GM23338 (cell line): ENCODE measurements around the gene BMPER.

Experiments used
- CREB1 ChIP-seq: fragments of 250-450 bp; sonication (Bioruptor Pico); IDR thresholded peaks from 2 replicates; pipeline ENCODE4 v1.5.0; 2020; ENCODE audit warnings: low read depth, mild to moderate bottlenecking, moderate library complexity
- CTCF ChIP-seq, 2 experiments: fragments of 200-600 bp in 1 of 2; sonication (generic) in 1 of 2; conservative IDR thresholded peaks; 2 replicates each; pipeline versions ENCODE4 v1.5.1 to v1.6.1; 2016 to 2017; ENCODE audit warnings: antibody characterized with exemption in 2 of 2, low read depth in 2 of 2, mild to moderate bottlenecking in 2 of 2, moderate library complexity in 1 of 2
- ETS1 ChIP-seq: IDR thresholded peaks from 2 replicates; pipeline ENCODE4 v1.6.1; 2016; ENCODE audit warnings: antibody characterized with exemption
- EZH2 ChIP-seq: fragments of 200-600 bp; sonication (generic); IDR thresholded peaks from one replicate; pipeline ENCODE4 v1.8.0; 2017; ENCODE audit warnings: antibody characterized with exemption, mild to moderate bottlenecking, low read depth; ENCODE audit not compliant: unreplicated experiment
- EZH2phosphoT487 ChIP-seq: fragments of 200-600 bp; sonication (generic); IDR thresholded peaks from one replicate; pipeline ENCODE4 v1.8.1; 2018; ENCODE audit warnings: antibody characterized with exemption; ENCODE audit not compliant: unreplicated experiment
- JUNB ChIP-seq: IDR thresholded peaks from one replicate; pipeline ENCODE4 v1.6.1; 2016; ENCODE audit warnings: antibody characterized with exemption; ENCODE audit not compliant: unreplicated experiment
- NANOG ChIP-seq: IDR thresholded peaks from 2 replicates; pipeline ENCODE4 v1.6.1; 2016; ENCODE audit warnings: antibody characterized with exemption, borderline replicate concordance
- POLR2AphosphoS5 ChIP-seq: IDR thresholded peaks from 2 replicates; pipeline ENCODE4 v1.6.1; 2016; ENCODE audit warnings: antibody characterized with exemption, low read depth
- REST ChIP-seq: IDR thresholded peaks from one replicate; pipeline ENCODE4 v1.6.1; 2018; ENCODE audit warnings: antibody characterized with exemption; ENCODE audit not compliant: unreplicated experiment
- ZNF114 ChIP-seq: fragments of 250-450 bp; sonication (Bioruptor Pico); IDR thresholded peaks from 2 replicates; pipeline ENCODE4 v1.5.0; 2020; ENCODE audit warnings: mild to moderate bottlenecking, moderate library complexity
- ZNF331 ChIP-seq: fragments of 250-450 bp; sonication (Bioruptor Pico); IDR thresholded peaks from 2 replicates; pipeline ENCODE4 v1.5.0; 2020; ENCODE audit warnings: low read depth, mild to moderate bottlenecking, moderate library complexity
- ZNF462 ChIP-seq: fragments of 250-450 bp; sonication (Bioruptor Pico); IDR thresholded peaks from 2 replicates; pipeline ENCODE4 v1.5.0; 2020; ENCODE audit warnings: mild to moderate bottlenecking, moderate library complexity

GRCh38 chr7:34124765-34125164 is 219.4 kb downstream of the BMPER start:
- TF ChIP-seq CTCF (conservative IDR thresholded peaks at IDR 0.05; ENCODE audit: low read depth in 2 of 2) (no peak), CREB1 (CRISPR knock-in tag) (no peak), POLR2AphosphoS5 (no peak), REST (no peak), EZH2 (no peak), EZH2phosphoT487 (no peak), ETS1 (no peak), JUNB (no peak), ZNF114 (CRISPR knock-in tag) (no peak), ZNF331 (CRISPR knock-in tag) (no peak), ZNF462 (no peak), NANOG (no peak)
